ENCODE measurements around the gene DPRX. TPM values are rescaled to one million over a fixed set of nuclear protein-coding genes. Genes with fewer than 3 reads are reported as not detected.

The DPRX gene
- total RNA-seq, 1 donor from 2014 or later, result not detected

DNA sequence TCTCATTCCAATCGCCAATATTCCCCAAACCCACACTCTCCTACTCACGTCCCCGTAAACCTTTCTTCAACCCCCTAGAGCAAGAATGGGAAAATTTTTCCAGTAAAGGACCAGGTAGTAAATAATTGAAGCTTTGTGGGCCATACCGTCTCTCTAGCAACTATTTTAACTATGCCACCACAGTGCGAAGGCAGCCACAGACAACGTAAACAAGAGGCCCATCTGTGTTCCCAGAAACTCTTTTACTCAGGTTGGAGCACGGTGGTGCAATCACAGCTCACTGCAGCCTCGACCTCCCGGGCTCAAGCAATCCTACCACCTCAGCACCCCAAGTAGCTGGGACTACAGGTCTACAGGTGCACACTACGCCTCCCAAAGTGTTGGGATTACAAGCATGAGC, 3.0 kb downstream of the DPRX start:
- DNase-seq, result no peak
- Histone ChIP-seq H3K4me3 (no peak overlapping the region), H3K27ac (no peak overlapping the region), H3K36me3 (no peaks in the 10 kb centered on the region), H3K9me3 (no peaks in the 10 kb centered on the region), H3K4me1 (no peaks in the 10 kb centered on the region), H3K27me3 (no peaks in the 10 kb centered on the region)
- intact Hi-C loops (cut with DNase I), result no loop called here
- TF ChIP-seq, protein P1, sequence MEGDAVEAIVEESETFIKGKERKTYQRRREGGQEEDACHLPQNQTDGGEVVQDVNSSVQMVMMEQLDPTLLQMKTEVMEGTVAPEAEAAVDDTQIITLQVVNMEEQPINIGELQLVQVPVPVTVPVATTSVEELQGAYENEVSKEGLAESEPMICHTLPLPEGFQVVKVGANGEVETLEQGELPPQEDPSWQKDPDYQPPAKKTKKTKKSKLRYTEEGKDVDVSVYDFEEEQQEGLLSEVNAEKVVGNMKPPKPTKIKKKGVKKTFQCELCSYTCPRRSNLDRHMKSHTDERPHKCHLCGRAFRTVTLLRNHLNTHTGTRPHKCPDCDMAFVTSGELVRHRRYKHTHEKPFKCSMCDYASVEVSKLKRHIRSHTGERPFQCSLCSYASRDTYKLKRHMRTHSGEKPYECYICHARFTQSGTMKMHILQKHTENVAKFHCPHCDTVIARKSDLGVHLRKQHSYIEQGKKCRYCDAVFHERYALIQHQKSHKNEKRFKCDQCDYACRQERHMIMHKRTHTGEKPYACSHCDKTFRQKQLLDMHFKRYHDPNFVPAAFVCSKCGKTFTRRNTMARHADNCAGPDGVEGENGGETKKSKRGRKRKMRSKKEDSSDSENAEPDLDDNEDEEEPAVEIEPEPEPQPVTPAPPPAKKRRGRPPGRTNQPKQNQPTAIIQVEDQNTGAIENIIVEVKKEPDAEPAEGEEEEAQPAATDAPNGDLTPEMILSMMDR (IDR thresholded peaks at IDR 0.05), result no peak
- no peak for ATAC-seq

DNA sequence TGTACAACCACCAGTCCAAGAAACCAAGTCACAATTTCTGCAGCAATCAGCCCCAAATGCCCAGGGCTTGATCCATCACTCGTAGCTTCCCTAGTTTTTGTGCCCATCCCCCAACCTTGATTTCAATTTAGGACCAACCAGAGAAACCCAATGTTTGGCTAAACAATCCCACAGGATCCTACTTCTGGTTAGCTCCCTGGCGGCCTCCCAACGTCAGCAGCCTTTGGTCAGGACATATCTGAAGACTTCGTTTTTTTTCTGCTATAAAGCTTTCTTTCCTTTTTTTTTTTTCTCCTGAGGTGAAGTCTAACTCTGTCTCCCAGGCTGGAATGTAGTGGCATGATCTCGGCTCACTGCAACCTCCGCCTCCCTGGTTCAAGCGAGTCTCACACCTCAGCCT, 7.7 kb downstream of the DPRX start:
- ATAC-seq (no peak), DNase-seq (no peak)
- no peaks in the 10 kb centered on the region for H3K4me1 ChIP-seq
- no peaks in the 10 kb centered on the region for H3K9me3 ChIP-seq
- H3K27ac ChIP-seq, result no peak overlapping the region
- intact Hi-C loops (cut with DNase I), result no loop called here
- TF ChIP-seq, protein P1 (IDR thresholded peaks at IDR 0.05), result no peak
- no peak overlapping the region for H3K4me3 ChIP-seq
- no peaks in the 10 kb centered on the region for H3K27me3 ChIP-seq
- H3K36me3 ChIP-seq, result no peaks in the 10 kb centered on the region

DNA sequence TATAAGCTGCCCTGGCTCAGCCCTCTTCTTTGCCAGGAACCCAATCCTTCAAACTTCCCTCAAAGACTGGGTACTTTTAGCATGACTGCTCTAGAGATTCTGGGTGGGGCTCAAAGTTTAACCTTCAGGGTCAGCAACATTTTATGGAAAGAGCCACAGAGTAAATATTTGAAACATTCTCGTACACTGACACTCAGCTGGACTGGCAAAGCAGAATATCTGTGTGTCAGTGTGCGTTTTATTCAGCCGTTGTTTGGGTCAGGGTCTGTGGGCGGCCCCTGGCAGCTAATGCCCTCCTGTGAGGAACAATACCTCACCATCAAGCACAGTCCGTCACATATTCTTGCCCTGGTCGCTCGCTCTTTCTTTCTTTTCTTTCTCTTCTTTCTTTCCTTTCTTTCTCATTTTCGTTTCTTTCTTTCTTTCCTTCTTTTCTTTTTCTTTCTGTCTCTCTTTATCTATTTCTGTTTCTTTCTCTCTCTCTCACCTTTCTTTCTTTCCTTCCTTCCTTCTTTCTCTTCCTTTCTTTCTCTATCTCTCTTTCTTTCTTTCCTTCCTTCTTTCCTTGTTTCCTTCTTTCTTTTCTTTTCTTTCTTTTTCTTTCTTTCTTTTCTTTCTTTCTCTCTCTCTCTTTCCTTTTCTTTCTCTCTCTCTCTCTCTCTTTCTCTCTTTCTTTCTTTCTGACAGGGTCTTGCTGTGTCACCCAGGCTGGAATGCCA, 10.7 kb downstream of the DPRX start:
- H3K27me3 ChIP-seq, result no peaks in the 10 kb centered on the region
- H3K4me3 ChIP-seq, result no peak overlapping the region
- ATAC-seq, result no peak
- H3K27ac ChIP-seq, result no peak overlapping the region
- H3K4me1 ChIP-seq, result no peaks in the 10 kb centered on the region
- no peak for DNase-seq
- intact Hi-C loops (cut with DNase I), result no loop called here
- no peaks in the 10 kb centered on the region for H3K36me3 ChIP-seq
- H3K9me3 ChIP-seq, result no peaks in the 10 kb centered on the region
- TF ChIP-seq, protein P1 (IDR thresholded peaks at IDR 0.05), result no peak

DNA sequence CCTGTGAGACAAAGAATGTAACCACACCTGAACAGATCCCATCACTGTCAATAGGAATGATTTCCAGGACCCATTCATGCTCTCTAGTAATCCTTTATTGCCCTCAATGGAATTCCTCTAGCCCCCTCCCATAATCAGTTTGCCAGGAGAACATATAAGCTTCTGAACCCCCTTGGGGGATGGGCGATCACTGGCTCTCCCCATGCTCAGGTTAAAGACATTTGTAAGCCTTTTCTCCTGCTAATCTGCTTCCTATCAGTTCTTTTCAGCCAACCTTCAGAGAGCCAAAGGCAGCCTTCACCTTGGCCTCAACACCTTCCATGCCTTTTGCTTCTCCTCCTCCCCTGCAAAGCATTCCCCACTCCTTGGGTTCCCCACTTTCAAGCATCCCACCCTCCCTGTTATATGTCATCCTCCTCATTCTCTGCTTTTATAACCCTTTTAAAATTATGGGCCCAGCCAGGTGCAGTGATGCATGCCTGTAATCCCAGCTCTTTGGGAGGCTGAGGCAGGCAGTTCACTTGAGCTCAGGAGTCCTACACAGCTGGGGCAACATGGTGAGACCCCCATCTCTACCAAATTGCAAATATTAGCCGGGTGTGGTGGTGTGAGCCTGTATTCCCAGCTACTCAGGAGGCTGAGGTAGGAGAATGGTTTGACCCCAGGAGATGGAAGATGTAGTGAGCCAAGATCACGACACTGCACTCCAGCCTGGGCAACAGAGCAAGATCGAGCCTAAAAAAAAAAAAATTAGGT, 12.4 kb downstream of the DPRX start:
- H3K36me3 ChIP-seq, result no peaks in the 10 kb centered on the region
- DNase-seq (no peak), ATAC-seq (no peak)
- H3K27me3 ChIP-seq, result no peaks in the 10 kb centered on the region
- no peak overlapping the region for H3K27ac ChIP-seq
- no peaks in the 10 kb centered on the region for H3K4me1 ChIP-seq
- TF ChIP-seq, protein P1 (IDR thresholded peaks at IDR 0.05), result no peak
- H3K9me3 ChIP-seq, result no peaks in the 10 kb centered on the region
- H3K4me3 ChIP-seq, result no peak overlapping the region
- intact Hi-C loops (cut with DNase I), result no loop called here

DNA sequence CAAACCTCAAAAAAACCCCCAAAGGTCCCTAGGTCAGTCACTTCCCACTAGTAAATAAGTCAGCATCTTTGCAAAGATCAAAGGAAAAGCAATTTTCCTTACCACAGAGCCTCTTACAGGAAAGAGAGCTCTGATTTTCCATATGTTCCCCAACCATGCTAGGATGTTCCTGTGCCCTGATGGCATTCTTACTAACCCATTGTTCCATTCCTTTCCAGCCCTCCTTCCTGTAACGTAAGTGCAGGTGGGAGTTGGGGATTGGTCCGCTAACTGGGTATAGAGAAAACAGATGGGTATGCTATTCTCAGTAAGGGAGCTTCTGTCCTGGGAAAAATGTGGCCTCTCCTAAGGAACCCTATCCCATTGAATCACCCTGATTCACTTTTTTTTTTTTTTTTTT, 14.3 kb downstream of the DPRX start:
- DNase-seq, result no peak
- ATAC-seq, result no peak
- intact Hi-C loops (cut with DNase I), result no loop called here
- no peaks in the 10 kb centered on the region for H3K4me1 ChIP-seq
- no peaks in the 10 kb centered on the region for H3K9me3 ChIP-seq
- no peak overlapping the region for H3K27ac ChIP-seq
- H3K36me3 ChIP-seq, result no peaks in the 10 kb centered on the region
- H3K4me3 ChIP-seq, result no peak overlapping the region
- no peaks in the 10 kb centered on the region for H3K27me3 ChIP-seq
- TF ChIP-seq, protein P1 (IDR thresholded peaks at IDR 0.05), result no peak

Data from upper lobe of right lung (tissue), 1 donor.